Measurements from ENCODE around the gene TUBGCP2.

The TUBGCP2 gene

DNA sequence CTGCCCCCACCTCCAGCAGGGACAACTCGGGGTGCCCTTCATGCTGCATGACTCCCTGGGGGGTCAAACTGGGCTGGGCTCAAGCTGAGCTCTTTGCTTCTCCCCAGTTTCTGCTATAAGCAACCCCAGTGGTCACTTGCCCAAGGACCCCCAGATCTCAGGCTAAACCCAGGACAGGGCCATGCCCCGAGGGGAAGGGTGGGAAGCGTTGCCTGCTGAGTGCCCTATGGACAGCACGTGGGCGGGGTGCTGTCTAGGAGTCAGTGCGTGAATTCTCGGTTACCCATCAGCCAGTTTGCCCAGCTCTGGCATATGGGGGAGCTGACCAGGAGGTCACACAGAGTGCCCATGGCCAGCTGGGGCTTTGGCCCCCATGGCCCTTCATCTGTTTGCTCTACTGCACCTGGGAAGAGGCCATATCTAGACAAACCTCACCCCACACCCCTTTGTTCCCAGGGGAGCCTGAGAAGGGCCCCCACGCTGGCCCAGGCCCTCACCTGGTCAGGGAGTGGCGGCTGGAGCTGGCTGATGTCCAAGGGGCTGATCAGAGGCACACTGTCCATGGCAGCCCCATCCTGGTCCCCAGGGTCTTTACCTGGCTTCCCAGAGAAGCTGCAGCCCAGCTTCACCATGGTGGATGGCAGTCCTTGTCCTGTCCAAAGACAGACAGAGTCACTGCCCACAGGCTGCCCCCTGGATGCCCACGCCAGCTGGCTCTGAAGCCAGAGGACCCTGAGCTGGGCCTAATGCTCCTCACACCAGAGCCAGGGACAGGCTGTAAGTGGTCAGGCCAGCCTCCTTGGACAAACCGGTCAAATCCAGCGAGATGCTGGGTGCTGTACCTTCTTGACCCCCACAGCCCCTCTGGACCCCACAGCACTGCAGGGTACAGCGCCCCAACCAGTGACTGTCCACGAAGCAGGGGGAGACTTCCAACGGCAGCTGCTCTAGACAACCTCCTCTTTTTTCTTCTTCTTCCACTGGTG is 20.0 kb upstream of the TUBGCP2 start:
- Histone ChIP-seq H3K4me3 (replicated peaks; ENCODE audit: low read depth, low read length) (no peak overlapping the region), H3K36me3 (ENCODE audit: control insufficient read depth, insufficient read depth, low read length) (no peaks in the 10 kb centered on the region), H3K27me3 (replicated peaks; ENCODE audit: control insufficient read depth, insufficient read depth, low read length) (no peaks in the 10 kb centered on the region; the same call in 1 of the 2 replicates)
- TF ChIP-seq CTCF (IDR thresholded peaks at IDR 0.05; ENCODE audit: insufficient read depth, low read length, poor library complexity, severe bottlenecking), result no peak
- no peak for DNase-seq (ENCODE audit: extremely low read depth, insufficient read length)

DNA sequence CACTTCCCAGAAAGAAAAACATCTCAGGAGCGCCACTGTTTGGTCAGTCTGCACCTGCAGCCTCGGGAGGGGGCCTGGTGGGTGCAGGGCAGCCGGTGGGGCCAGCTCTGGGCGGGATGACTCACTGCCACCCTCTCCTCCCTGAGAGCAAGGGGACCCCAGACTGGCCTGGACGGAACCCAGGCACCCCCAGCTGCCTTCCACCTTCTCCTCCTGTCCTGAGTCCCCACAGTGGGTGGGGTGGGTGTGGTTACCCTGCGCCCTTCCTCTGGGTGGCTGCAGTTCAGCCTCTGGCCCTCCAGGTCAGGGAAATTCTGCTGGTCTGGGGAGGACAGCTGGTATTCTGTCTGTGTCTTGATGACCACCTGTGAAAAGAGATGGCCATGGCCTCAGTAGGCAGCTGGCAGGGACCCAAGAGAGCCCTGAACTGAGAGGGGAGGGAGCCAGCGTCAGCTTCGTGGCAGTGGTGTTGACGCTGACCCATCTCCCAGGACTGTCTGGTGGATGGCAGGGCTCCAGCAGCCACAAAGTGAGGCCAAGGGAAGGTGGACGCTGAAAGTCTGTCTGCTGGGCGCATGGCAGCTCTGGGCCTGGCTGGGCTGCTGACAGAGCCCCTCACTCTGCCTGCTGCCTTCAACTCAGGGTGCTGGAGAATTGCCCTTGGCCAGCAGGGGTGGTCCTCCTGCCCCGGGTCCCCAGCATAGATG is 19.1 kb upstream of the TUBGCP2 start:
- no peak for DNase-seq (ENCODE audit: extremely low read depth, insufficient read length)
- no peak for TF ChIP-seq CTCF (IDR thresholded peaks at IDR 0.05; ENCODE audit: insufficient read depth, low read length, poor library complexity, severe bottlenecking)
- Histone ChIP-seq H3K4me3 (replicated peaks; ENCODE audit: low read depth, low read length) (no peak overlapping the region), H3K27me3 (replicated peaks; ENCODE audit: control insufficient read depth, insufficient read depth, low read length) (no peaks in the 10 kb centered on the region; the same call in 1 of the 2 replicates), H3K36me3 (ENCODE audit: control insufficient read depth, insufficient read depth, low read length) (no peaks in the 10 kb centered on the region)

DNA sequence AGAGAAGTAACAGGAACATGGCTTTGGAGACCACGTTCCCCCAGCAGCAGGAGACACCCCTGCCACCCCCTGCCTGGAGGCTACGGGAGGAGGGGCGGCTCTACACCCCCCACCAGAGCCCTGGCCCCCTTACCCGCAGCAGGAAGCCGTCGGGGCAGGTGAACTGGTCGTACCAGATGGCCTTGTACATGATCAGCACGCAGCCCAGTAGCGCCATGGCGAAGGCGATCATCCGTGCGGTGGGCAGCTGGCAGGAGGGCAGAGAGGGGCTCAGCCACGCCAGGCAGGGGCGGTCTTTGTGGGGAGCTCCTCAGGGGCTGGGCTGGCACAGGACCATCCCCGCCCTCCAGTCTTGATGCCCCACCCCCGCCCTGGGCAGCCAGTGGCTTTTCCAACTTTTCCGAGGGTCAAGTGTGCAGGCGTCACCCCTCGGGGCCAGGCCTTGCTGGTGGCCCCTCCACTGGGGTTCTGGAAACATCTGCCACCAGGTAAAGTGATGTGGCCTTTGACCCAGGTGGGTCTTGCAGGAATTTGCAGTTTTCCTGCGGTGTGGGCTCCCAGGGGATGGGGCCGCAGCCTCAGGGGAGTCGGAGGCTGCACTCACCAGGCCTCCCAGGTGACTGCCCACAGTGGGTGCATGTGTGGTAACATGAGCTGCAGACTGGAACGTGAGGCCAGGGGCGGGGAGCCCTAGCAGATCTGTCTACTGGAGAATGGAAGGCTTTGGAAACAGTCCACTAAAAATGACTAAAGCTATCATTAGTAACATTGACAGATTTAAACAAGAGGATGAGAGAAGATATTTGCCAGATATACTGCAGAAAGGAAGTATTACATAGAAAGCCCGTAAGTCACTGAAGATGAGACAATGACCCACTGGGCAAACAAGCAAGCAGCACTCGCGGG is 18.3 kb upstream of the TUBGCP2 start:
- no peaks in the 10 kb centered on the region for H3K36me3 ChIP-seq (ENCODE audit: control insufficient read depth, insufficient read depth, low read length)
- no peak for TF ChIP-seq CTCF (IDR thresholded peaks at IDR 0.05; ENCODE audit: insufficient read depth, low read length, poor library complexity, severe bottlenecking)
- no peak for DNase-seq (ENCODE audit: extremely low read depth, insufficient read length)
- H3K27me3 ChIP-seq (replicated peaks; ENCODE audit: control insufficient read depth, insufficient read depth, low read length), result no peaks in the 10 kb centered on the region; the same call in 1 of the 2 replicates
- H3K4me3 ChIP-seq (replicated peaks; ENCODE audit: low read depth, low read length), result no peak overlapping the region

GRCh38 chr10:133326223-133326551 is 17.5 kb upstream of the TUBGCP2 start:
- H3K27me3 ChIP-seq (replicated peaks; ENCODE audit: control insufficient read depth, insufficient read depth, low read length), result no peaks in the 10 kb centered on the region; the same call in 1 of the 2 replicates
- H3K4me3 ChIP-seq (replicated peaks; ENCODE audit: low read depth, low read length), result no peak overlapping the region

More at GRCh38 chr10:133326223-133326551, 17.5 kb upstream of the TUBGCP2 start:
- H3K36me3 ChIP-seq (ENCODE audit: control insufficient read depth, insufficient read depth, low read length), result no peaks in the 10 kb centered on the region
- no peak for DNase-seq (ENCODE audit: extremely low read depth, insufficient read length)
- TF ChIP-seq CTCF (IDR thresholded peaks at IDR 0.05; ENCODE audit: insufficient read depth, low read length, poor library complexity, severe bottlenecking), result no peak
